Astrocyte of the cerebellum (primary cell): ENCODE measurements around the gene MECP2.
A peak's percentile ranks its signal among the peaks of the same experiment; 100 is the strongest.

Experiments used
- DNase-seq: peaks from one replicate; pipeline ENCODE4 v3.0.0-alpha.2; 2011; ENCODE audit warnings: low read depth
- H3K4me3 ChIP-seq: 2 replicates; pipeline ENCODE4 v1.5.1; 2011; ENCODE audit warnings: mild to moderate bottlenecking, low read depth, low read length, moderate library complexity
- CTCF ChIP-seq: IDR thresholded peaks from 2 replicates; pipeline ENCODE4 v1.5.1; 2012; ENCODE audit warnings: low read length, low read depth, moderate library complexity, mild to moderate bottlenecking; ENCODE audit errors: missing control alignments
- in situ Hi-C: cut with HindIII; loops from 2 replicates; pipeline ENCODE4 v1.10.0; 2017; ENCODE audit warnings: low sequenced_read_pairs

Gene MECP2

GRCh38 chrX:154021131-154021611 lies 76.3 kb downstream of the MECP2 start:
- DNase-seq = no peak
- in situ Hi-C loops = no loop called here
- H3K4me3 ChIP-seq = no peak overlapping the region
- no peak for TF ChIP-seq CTCF

GRCh38 chrX:154020536-154021115 lies 76.9 kb downstream of the MECP2 start:
- TF ChIP-seq CTCF = no peak
- peak overlapping the region; percentile 34 for H3K4me3 ChIP-seq
- in situ Hi-C loops = no loop called here
- no peak for DNase-seq

GRCh38 chrX:154019633-154020528 lies 77.6 kb downstream of the MECP2 start, which contains the start of gene IRAK1:
TSS of gene IRAK1 (minus strand) at chrX:154019902. CDS start at chrX:154019812, 90 bp downstream.
- H3K4me3 ChIP-seq = peak within 1 kb of the TSS; percentile 45
- TF ChIP-seq CTCF = no peak
- in situ Hi-C loops = no loop called here
- DNase-seq = no peak

GRCh38 chrX:154019061-154019621 lies 78.4 kb downstream of the MECP2 start:
- H3K4me3 ChIP-seq = peak overlapping the region; percentile 45
- no peak for DNase-seq
- in situ Hi-C loops = no loop called here
- TF ChIP-seq CTCF = no peak

GRCh38 chrX:154018518-154019060 lies 78.9 kb downstream of the MECP2 start:
- H3K4me3 ChIP-seq = peak overlapping the region; percentile 45
- in situ Hi-C loops = no loop called here
- TF ChIP-seq CTCF = no peak
- no peak for DNase-seq

- in situ Hi-C loops = no loop called here
- DNase-seq = no peak
- TF ChIP-seq CTCF = no peak
- H3K4me3 ChIP-seq = peak overlapping the region; percentile 45
Measured at GRCh38 chrX:154017766-154018517, 79.6 kb downstream of the MECP2 start.
